IPS DF 19.7 (cell line): ENCODE measurements around the gene RGS3.
A peak's percentile ranks its signal among the peaks of the same experiment; 100 is the strongest.

Source experiments
- DNase-seq: peaks from one replicate; pipeline ENCODE4 v3.0.0-alpha.2; 2013; ENCODE audit warnings: low read depth, low spot score

RGS3 gene

DNA sequence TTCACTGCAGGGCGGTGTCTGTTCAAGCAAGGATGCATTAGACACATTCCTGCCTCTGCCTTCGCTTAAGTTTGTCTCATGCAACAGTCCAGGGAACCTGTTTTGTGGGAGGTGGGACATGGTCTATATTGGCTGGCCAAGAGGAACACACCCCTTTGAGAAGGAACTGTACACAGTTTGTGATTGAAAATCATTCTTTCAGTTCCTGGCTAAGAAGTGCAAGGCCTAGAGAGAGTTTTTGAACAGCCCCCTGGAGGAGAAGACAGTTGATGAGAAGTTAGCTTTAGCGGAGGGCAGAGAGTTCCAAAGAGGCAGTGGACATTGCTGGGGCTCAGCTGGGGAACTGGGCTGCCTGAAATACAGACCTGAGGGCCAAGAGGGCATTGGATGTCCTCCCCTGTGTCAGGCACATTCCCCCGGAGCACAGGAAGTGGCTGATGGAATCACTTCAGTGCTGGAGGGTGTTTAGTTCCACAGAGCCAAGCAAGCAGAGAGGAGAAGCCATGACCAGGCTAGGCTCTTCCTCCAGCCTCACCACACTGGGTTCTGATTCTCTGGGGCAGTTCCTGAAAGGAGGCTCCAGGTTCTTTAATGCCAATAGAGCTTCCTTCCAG lies 66.6 kb downstream of the RGS3 start:
- no peak for DNase-seq

DNA sequence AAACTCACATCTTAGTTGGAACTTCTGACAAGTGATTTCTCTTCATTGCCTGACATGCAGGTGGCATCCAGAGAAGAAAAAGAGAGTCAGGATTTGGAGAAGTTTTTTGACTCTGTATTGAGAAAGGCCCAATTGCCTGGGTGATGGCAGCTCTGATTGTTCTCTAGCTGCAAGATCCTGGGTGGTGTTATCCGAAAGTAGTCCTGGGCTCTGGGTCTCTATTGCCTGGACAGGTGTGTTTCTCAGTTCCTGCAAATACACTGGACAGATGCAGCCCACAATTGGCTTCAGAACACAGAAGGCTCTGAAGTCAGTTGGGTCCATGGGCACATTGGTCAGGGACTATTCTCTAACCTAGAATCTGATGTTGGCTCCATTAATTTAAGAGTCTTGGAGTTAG lies 67.4 kb downstream of the RGS3 start:
- no peak for DNase-seq

DNA sequence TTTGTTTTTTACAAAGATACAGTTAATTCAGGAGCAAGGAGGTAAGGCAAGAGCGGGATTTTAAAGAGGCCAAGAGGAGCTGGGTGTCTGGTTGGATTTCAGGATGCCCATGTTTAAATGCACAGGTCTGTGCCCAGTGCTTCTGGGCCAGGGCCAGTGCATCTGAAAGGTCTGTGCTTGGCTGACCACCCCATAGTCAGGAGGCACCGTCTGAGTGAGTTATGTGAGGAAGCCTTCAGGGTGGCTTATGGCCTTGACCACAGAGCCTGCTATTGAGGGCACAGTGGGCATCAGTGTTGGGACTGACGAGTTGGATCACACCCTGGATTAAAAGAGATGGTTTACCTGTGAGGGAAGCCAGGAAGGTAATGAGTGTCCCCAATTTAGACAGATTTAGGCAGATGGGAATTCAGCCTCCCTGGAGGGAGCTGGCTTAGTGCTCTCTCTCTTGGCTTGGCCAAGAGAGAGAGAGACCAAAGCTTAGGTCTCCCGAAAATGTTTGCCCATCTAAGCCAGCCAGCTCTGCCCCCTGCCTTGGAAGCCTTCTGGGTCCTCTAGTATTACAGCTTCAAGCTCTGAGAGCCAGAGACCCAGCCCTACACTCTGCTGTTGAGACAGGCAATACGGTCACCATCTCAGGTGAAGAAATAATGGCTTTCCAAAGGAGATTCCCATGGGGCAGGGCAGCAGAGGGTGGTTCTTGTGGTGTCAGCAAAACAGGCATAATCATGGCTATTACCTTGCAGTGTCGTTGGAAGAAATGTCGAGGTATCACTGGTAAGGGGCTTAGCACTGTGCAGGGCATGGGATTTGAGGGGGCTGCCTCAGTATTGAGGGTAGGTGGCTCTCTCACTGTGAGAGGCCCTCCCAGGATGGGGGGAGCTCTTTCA lies 68.6 kb downstream of the RGS3 start:
- DNase-seq, result no peak

GRCh38 chr9:113532809-113533190 lies 69.3 kb downstream of the RGS3 start:
- DNase-seq, result no peak

DNA sequence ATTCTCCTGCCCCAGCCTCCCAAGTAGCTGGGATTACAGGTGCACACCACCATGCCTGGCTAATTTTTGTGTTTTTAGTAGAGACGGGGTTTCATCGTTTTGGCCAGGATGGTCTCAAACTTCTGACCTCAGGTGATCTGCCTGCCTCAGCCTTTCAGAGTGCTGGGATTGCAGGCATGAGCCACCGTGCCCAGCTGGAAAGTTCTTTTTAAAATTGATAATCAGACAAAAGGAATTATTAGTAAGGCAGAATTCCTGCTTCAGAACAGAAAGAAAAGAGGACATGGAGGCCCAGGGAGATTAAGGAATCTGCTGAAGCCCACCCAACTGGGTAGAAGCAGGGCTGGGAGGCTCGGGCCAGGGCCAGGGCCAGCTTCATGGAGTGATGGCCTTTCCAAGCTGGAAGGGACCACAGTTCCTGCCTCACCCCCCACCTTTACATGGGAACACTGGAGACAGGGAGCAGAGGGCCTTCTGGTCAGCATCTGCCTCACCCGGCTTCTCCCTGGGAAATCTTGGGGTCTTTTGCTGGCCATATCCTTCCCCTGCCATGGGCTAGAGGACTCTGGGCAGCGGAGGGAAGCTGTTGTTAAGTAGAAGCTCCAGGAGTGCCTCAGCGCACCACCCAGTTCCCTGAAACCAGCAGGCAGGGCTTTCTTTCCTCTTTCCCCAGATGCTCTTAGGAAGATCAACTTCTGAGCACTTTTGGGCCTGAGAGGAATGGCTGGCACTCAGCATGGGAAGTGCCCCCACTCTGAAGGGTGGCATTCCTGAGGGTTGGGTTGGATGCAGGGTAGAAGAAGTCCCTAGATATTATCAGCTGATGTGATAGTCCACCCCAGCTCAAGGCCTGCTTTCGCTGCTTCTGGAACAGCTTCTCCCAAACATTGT lies 70.1 kb downstream of the RGS3 start:
- no peak for DNase-seq

DNA sequence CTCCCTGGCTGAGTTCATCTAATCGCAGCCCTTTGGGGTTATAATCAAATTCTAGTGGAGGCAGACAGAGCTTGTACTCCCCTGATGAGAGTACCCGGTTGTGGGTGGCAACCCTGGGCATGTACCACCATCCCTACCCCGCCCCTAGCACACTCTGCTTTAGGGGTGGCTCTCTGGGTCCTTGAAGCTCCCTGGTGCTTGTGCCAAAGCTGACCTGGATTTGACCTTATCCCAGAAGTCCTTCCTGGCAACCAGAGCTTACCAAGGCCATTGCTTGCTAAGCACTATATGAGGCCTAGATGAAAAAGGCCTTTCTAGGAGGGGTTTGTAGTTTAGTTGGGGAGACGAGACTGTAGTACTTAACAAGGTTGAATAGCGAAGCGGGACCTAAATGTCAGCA lies 72.2 kb downstream of the RGS3 start:
- DNase-seq, result no peak

DNA sequence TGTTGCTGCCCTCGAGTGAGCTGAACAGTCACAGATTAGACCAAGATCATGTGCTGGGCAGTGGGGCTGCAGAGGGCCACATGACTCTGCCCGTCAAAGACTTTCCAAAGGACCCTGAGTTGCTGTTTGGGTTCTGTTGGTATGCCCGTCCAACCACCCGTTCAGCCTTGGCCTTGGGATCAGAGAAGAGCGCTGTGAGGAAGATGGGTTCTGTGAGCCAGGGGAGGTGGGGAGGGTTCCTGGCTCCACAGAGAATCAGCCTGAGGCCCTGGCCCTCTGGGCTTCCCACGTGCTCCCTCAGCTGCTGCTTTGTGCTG lies 72.6 kb downstream of the RGS3 start:
- DNase-seq, result no peak

DNA sequence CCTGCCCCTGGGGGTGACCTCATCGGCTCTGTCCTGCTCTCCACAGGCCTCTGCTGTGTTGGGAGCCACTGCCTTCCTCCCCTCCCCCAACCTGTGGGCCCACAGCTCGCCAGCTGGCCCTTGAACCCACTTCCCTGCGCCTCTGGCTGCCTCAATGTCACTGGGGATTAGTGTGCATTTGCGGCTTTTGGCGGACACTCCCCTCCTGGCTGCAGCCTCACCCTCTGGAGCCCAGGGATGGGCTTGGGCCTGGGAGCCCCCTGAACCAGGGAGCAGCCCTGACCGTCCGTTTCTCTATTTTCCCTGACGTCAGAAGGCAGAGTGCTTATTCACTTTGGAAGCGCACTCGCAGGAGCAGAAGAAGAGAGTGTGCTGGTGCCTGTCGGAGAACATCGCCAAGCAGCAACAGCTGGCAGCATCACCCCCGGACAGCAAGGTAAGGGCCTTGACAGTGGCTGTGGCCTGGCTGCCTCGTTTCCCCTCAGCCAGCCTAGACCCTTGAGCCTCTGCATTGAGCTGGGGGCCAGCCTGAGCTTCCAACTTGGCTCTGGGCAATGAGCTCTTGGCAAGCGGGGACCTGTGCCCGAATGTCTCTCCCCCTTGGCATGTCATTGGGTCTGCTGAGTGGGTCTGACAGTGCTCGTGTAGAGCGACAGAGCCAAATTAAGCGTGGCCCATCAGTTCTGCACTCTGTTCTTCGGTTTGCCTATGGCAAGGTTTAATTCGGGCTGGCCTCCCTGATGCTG lies 73.1 kb downstream of the RGS3 start:
- no peak for DNase-seq

GRCh38 chr9:113537229-113537810 lies 73.8 kb downstream of the RGS3 start:
- DNase-seq, result no peak

GRCh38 chr9:113538131-113538530 lies 74.6 kb downstream of the RGS3 start:
- no peak for DNase-seq

DNA sequence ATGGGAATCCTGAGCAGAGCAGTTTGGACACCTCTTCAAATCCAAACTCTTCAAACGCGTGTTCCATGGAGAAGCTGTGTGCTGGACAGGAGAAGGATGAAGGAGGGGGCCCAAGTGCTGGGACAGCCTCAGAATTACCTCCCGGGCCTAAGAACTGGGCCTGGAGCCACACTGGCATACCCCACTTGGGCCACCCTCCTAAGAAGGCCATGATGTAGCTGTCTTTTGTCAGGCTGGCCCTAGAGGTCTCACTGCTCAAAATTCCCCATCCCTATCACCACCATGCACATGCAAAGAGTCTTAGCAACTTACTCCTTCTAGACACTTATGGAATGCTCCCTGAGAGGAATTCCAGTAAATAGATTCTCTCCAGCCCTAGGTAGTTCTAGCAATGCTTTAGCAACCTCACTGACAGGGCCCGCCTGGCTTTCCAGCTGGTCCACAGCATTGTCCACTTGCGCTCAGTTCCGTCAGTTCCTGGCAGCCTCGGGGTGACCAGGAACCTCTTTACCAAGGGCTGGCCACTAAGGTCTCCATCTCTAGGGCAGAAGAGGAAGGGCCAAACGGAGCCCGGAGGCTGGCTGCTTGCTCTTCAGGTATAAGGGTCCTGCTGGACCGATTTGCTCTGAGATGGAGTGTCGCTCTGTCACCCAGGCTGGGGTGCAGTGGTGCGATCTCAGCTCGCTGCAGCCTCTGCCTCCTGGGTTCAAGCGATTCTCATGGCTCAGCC lies 75.3 kb downstream of the RGS3 start:
- DNase-seq, result no peak

- DNase-seq, result no peak
Observed at GRCh38 chr9:113540466-113540865, 76.9 kb downstream of the RGS3 start.

DNA sequence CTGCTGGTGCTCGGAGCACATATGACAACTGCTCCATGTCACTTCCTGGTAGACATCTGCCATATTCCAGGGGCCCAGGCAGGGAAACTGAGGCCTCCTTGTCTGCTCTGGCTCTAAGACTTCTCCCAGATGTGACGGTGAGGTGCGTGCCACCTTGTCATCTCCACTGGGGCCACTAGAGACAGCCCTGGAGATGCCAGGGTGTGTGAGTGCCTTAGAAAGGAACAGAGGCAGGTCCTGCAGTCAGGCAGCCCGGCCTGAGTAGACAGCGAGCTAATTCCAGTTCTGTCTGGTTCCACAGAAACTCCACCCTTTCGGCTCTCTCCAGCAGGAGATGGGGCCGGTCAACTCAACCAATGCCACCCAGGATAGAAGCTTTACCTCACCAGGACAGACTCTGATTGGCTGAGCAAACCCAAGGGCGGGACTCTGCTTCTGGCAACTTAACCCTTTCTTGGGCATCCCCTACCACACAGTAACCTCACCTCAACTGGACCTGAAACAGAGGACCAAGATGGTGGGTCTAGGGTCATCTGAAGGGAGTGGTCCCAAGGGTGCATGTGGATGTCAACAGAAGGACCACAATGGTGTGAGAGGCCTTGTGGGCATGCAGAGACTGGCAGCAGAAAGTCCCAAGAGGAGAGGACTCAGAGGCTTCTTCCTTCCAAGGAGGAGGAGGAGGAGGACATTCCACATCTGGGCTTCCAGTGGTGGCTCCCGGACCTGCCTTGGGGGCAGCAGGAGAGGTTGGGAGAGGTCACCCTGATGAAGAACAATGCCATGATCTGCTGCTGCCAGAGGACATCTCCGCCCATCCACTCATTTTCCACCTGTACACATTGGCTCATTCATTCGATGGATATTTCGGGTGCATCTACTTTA lies 77.7 kb downstream of the RGS3 start:
- peak; percentile 77 for DNase-seq

- no peak for DNase-seq
Observed at GRCh38 chr9:113542006-113542405, 78.5 kb downstream of the RGS3 start.

DNA sequence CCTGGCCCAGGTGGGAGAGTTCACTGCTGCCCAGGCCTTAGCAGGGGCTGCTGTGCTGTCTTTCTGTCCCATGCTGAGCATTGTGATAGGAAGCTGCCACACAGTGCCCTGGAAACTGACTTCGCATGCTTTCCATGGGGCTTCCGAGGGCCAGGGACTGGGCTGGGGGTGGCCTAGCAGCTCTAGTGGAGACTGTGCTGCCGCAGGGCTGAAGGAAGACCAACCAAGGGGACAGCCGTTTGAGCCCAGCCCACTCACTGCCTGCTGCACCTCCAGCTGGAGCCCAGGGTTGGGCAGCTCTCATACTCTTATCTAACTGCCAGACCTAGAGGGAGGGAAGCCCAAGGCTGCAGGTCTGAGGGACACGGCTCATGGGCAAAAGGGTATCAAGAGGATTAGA lies 79.2 kb downstream of the RGS3 start:
- DNase-seq, result no peak

DNA sequence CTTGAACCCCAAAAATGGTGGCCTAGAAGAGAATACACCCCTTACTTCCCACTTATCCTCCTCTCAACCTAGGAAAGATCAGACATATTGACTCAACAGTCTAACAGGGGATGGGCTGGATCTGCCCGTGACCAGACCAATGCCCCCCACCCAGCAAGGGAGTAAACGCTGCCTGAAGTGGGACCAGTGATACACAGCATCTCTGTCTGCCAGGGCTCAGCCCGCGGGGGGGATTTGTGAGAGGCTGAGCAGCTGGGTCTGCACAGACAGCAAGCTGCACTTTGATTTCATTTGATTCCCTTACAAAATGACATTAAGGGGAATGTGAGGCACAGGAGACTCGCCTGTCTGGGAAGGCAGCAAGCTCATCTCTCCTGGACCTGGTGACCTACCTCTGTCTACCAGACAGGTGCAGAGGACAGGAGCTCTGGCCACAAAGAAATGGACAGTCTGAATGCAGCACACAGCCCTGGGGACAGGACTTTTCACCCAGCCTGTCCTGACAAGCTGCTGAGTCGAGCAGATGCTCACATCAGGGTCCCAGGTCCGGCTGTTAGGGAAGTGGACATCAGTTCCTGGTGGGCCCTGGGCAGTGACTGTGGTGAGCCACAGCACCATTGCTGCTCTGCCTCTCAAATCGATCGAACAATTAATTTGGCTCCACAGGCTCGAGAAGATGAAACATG lies 79.9 kb downstream of the RGS3 start:
- no peak for DNase-seq

- no peak for DNase-seq
Observed at GRCh38 chr9:113543982-113544303, 80.4 kb downstream of the RGS3 start.

GRCh38 chr9:113545068-113545467 lies 81.5 kb downstream of the RGS3 start:
- no peak for DNase-seq

- no peak for DNase-seq
Observed at GRCh38 chr9:113546566-113546965, 83.0 kb downstream of the RGS3 start.
